Activated CD4-positive, CD25-positive, alpha-beta regulatory T cell treated with anti-CD3 and anti-CD28 coated beads, Interleukin-2, amount 50 U/mL, for 24 hours (primary cell): ENCODE measurements around the gene TMEM266.
A peak's percentile ranks its signal among the peaks of the same experiment; 100 is the strongest.
"Not testable (repeated sequence)": the region's sequence is repeated elsewhere in the genome, so short reads cannot be mapped to it uniquely, and the experiment has no call there.

ENCODE experiments used
- ATAC-seq, 2 donors: fragments of 150-1000 bp; cut with Tn5 transposase; one replicate each; pipeline ENCODE4 v1.10.0; 2021; ENCODE audit warnings: mild to moderate bottlenecking in 1 of 2, moderate library complexity in 1 of 2

The TMEM266 gene, protein sequence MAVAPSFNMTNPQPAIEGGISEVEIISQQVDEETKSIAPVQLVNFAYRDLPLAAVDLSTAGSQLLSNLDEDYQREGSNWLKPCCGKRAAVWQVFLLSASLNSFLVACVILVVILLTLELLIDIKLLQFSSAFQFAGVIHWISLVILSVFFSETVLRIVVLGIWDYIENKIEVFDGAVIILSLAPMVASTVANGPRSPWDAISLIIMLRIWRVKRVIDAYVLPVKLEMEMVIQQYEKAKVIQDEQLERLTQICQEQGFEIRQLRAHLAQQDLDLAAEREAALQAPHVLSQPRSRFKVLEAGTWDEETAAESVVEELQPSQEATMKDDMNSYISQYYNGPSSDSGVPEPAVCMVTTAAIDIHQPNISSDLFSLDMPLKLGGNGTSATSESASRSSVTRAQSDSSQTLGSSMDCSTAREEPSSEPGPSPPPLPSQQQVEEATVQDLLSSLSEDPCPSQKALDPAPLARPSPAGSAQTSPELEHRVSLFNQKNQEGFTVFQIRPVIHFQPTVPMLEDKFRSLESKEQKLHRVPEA

DNA sequence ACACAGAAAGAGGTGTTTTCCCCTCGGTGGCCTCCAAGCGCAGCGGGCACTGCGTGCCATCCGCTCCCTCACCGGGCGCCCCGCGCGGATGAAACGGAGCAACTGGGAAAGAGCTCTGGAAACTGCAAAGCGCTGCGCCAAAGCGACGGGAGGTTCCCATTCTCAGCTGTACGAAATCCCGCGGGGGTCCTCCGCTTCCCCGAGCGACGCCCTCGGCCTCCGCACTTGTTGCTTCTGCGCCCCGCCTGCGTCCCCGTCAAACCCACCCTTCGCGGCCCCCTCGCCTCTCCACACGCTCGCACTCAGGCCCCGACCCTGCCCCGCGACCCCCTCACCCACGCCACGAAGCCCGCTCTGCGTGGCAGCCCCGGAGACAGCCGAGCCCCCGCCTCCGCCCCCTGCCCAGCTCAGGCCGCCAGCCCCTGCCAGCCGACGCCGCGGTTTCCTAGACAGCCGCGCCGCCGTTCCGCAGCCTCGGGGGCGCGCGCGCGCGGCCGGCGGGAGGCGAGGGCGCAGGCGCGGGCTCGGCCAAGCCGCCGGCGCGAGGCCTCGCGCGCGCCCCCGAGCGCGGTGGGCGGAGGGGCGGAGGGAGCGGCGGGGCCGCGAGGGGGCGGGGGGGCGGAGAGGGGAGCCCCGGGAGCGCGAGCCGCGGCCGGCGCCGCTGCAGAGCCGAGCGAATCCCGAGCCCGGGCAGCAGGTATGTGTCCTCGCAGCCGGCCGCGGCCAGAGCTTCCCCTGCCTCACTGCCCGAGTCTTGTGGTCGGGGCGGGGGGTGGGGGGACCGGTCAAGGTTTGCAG, at the start of gene TMEM266:
TSS of gene TMEM266 (plus strand) at position 666 of the 798 bp plus-strand sequence. CDS start 74,279 bp downstream, outside the sequence.
- ATAC-seq: no peak

DNA sequence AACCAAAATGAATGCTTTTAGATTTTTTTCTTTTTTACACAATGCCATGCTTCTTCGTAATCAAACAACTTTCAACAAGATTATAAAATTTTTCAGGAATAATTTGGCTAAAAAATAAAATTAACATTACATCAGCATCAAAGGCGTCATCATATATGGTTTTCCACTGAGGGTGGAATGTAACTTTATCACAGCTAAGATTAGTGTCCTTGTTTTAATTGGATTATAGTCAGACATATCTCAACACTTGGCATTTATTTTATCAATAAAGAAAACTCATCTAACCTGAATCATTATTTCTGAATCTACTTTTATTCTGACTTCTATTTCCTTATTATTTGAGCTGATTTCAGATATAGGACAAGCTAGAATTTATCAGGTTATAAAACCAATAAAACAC, 49.2 kb upstream of the TMEM266 start:
- ATAC-seq: no peak

DNA sequence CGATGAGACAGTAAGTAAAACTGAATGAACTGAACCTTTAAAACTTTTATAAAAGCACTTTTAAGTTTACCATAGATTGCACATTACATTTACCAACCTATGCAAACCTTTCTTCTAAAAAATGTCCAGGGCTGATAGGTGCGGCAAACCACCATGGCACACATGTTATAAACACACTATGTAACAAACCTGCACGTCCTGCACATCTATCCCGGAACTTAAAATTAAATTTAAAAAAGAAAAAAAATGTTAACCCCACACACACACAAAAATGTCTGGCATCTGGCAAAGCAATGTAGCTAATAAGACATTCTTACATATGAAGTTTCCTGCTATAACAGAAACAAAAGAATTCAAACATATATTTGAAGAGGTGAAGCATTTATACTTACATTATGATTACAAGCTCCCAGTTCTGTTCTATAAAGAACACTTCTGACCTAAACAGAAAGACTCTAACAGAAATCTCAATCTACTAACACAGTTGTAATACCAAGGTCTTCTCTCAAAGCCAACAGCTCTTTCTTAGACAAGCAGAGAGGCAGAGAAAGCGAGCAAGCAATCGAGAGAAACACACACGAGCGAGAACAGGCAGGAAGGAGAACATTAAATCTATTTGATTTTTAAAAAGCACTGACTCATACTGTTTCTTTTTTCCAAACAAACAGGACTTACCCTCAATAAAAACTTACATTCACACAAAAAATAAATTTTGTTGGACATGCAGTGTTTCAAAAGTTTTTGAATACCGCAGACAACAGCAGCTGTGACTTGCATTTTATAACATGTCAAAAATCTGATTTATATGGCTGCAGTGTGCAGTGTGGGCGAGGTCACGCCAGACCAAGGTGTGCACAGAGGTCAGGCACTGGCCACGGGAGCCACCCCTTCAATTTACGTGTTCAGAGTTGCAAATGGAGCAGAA, 47.9 kb upstream of the TMEM266 start, which contains the start of gene NRG4:
TSS of gene NRG4 (minus strand) at position 798 of the 925 bp plus-strand sequence. CDS start 1,194 bp downstream, outside the sequence.
- no peak for ATAC-seq

DNA sequence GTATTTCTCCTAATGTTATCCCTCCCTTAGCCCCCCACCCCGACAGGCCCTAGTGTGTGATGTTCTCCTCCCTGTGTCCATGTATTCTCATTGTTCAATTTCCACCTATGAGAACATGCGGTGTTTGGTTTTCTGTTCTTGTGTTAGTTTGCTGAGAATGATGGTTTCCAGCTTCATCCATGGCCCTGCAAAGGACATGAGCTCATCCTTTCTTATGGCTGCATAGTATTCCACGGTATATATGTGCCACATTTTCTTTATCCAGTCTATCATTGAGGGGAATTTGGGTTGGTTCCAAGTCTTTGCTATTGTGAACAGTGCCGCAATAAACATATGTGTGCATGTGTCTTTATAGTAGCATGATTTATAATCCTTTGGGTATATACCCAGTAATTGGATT, 46.3 kb upstream of the TMEM266 start:
- not testable (repeated sequence) for ATAC-seq

DNA sequence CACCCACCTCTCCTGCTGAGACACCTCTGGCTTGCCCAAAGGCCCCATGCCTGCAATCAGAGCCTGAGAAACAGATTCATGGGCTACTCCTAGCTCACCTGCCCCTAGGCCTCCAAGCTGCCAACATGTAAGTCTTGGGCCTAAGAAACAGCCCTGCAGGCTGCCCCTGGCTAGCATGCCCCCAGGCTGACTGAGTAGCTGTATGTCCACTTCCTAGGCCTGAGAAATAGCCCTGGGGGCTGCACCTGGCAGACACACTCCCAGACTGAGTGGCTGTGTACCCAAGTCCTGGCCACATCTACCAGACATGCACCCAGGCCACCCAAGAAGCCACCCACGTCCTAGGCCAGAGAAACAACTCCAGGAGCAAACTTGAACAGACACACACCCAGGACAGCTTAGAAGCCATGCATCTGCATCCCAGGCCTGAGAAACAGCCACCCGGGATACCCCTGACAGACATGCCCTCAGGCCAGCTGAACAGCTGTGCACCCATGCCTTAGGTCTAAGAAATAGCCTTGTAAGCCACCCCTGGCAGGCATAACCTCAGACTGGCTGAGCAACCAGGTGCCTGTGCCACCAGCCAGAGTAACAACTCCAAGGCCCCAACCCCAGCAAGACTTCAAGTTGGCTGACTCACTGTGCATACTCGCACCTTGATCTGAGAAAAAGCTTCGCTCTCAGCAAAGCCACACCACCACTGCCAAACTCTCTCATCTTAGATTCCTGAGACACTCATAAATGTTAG, 35.6 kb upstream of the TMEM266 start:
- no peak for ATAC-seq

DNA sequence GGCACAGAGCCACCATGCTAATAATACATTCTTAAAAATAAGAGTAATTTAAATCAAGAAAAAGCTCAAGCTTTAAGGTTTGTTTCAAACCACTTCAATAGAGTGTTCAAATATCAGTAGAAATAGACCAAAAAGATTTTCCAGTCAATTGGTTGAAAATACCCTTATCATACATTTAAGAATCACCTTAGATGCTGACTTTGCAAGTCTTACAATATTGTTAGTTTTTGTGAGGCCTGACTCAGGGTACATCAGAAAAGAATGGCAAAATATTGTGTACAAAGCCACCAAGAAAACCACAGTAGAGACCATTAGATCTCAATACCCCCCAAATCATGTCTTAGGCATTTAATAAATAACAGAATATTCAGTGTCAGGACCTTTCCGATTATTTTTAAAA, 27.7 kb upstream of the TMEM266 start:
- ATAC-seq: no peak

DNA sequence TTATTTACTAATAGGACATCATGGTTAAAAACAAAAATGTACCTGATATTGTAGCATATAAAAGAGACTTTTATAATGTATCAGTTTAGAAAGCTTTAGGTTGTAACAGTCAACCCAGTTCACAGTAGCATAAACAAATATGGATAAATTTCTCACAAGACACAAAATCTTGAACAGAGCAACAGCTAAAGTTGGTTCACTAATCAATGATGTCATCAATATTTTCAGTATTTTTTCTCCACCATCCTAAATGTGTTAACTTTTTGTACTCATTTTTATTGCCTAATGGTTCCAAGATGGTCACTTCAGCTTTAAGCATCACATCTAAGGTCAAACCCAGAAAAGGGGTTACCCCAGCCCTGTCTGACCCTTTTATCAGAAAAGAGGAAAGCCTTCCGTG, 26.3 kb upstream of the TMEM266 start:
- no peak for ATAC-seq

DNA sequence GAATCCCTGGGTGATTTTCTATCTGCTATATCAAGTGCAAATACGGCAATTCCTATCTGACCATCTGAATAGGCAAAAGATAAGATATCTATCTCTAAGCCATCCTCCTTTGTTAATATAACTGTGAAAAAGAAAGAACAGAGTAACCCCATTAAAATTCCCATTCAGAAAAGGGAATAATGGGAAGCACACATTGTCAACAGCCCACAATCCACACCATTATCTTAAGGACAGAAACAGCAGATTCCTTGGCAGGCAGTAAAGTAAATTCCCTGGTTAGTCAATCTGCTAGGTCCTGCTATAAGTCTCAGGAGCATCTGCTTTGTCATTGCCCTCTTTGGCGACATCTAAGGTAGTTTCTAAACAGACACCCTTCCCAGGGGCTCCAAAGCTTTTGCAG, 25.7 kb upstream of the TMEM266 start:
- ATAC-seq: no peak

DNA sequence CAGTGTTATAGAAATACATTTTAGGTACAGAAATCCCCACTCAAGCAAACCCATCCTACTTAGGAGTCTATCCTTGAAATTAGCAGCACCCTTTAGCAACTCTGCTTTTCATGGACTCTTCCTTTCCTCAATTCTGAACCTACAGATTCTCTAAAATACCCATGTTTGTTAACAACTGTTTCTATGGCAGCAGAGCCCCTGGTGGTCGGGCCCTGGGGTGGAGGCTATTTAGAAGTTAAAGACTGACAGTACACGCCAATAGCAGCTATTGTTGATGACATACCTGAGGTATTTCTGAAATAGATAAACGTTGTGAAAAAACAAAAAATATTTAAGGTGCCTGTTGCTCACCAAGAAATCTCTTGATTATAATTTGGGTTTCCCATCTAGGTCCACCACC, 24.2 kb upstream of the TMEM266 start:
- ATAC-seq: no peak

DNA sequence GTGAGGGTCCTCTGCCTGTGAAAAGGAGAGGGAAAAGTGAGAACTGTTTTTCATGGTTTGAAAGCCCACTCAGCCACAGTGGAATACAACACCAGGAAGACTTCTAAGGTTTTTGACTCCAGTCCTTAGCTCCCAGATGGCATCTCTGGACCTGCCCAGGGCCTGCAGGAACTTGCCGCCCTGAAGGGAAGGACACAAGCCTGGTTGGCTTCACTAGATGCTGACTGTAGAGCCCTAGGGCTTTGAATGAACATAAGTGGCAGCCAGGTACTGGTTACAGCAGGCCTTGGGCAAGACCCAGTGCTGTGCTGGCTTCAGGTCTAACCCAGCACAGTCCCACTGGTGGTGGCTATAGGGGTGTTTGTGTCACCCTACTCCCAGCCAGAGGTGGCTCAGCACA, 21.3 kb upstream of the TMEM266 start:
- no peak for ATAC-seq

DNA sequence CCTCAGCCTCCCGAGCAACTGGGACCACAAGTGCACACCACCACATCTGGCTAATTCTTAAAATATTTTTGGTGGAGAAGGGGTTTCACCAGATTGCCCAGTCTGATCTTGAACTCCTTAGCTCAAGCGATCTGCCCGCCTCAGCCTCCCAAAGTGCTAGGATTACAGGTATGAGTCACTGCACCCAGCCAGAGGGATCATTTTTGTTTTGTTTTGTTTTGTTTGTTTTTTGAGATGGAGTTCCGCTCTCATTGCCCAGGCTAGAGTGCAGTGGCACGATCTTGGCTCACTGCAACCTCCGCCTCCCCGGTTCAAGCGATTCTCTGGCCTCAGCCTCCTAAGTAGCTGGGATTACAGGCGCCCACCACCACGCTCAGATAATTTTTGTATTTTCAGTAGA, 5.6 kb upstream of the TMEM266 start:
- not testable (repeated sequence) for ATAC-seq

DNA sequence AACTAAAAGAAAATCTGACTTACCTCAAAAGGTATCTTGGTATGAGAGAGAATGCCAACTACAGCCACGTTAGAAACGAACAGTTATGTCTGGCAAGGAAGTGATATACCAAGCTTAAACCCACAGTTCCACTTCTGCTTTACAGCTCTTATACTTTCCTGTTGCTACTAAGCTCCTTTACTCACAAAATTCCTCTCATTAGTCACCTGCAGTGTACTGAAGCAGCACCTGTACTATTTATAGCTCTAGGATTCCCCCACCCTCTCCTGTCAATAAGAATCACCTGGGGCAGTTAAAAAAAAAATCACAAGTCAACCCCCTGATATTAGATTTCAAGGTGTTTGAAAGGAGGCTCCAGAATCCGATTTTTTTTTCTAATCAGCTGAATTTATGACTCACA, 2.9 kb upstream of the TMEM266 start:
- peak; percentile 46 to 64 for ATAC-seq

DNA sequence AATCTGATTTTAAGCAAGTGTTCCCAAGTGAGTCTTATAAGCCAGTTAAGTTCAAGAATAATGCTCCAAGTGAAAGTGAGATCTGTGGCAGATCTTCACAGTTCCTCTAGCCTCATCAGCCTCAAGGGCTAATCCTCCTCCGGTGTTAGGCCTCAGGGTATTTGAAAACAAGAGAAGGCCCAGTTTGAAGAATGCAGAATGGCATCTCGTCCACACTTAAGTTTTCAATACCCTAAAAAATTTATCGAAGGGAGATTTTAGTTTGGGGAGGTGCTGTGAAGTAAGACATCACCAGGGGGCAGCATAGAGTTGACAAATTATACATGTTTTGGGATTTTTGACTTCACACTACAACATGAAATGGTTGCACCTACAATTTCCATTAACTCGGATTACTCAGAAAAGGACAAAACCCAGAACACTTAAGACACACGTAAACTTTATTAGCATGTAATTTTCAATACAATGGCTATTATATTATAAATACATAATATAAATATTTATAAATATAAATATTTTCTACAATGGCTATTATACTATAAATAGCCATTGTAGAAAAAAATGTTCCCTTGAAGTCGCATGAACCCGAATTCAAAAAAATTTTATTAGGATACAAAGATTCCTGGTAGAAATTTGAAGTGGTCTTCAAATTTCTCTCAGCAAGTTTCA, 2.3 kb upstream of the TMEM266 start:
- peak in 1 of 2 donors; percentile 18 for ATAC-seq

DNA sequence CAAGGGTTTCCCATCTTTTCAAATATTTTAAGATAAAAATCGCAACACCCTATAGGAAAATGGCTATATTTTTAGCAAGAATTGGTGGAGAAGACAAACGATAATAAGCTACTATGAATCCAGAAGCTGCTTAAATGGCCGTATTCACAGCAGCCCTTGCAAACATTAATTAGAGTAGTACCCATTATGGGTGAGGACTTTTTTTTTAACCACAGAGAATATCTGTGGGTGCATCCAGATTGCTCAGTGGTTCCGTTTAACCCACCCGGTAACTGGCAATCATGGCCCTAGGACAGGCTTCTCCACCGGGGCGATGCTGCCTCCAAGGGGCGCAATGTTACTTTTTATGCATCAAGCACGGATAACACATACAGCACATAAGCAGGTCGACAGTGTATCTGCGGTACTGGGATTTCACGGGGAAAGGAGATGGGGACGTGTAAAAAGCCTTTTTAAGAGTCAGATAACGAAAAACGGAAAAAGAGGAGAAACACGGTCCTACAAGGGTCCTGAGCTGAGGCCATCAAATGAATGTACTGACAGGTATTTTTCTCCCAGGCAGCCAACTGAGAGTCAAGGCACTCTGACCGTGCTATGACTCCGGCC, 968 bp upstream of the TMEM266 start:
- ATAC-seq: peak in 1 of 2 donors; percentile 10

DNA sequence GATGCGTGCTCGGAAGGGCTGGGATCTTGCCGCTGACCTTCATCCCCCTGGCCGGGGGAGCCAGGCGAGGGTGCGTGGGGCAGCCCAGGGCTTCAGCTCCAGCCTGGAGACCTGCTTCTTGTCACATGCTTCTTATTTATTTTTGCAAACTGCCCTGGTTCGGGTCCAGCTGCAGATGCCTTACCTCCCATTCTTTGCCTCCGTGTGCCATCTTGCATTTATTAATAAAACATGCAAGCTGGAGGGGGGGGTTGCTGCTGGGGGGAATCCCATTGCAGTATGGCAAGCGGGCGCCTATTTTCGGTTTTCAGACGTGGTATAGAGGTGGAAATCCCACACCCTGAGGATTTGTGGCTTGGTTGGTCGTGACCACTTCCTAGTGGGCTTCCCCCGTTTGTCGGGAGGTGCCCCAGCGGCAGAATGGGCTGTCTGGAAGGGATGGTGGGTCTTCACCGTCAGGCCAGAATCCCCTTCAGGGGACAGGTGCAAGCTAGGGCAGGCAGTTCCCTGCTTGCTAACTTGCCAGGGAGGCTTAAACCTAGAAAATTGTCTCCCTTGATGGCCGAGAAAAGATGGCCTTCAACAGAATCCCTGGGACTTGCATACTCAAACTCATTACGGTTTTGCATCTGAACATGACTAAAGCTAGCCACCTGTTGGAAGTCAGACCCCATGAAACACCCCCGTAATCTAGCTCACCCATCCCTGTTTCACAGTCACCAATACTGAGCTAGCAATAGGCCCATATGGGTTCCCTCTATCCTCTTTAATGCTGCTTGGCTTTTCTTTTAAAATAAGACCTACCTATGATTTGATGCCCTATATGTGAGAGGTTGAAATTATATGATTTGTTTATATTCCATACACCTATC, 569 bp downstream of the TMEM266 start:
- peak; percentile 17 to 48 for ATAC-seq

DNA sequence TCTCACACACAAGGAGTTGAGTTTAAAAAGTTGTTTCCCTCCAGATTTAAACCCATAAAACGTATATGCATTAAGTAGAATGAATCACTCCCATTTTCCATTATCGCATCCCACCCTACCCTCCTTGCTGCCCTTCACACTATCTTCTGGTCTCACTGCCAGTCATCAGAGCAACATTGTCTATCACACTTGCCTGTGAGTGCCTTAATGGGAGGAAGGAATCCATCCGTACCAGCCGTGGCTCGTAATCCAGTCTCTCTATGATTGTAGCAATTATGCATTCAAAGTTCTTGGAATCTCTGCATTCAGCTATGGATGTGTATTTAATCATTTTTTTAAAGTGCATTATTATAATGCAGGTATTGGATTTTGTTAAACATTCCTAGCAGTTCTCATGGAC, 1.9 kb downstream of the TMEM266 start:
- no peak for ATAC-seq

DNA sequence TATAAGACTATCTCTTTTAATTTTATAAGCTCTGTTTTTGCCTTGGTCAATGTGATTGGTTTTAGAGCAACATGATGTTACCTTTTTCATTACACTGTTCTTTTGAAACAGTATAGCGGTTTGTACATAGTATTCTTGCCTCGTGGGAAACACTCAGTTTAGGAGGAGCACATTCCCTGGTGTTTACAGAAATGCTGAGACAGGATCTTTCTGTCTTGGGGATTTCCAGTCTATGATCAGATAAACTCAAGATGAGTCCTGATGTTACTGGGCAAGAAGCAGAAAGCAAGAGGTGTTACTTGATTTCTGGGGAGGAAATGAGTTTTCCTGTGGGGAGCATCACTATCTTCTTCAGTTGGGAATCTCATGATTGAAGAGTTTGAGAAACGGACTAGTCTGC, 2.5 kb downstream of the TMEM266 start:
- no peak for ATAC-seq

DNA sequence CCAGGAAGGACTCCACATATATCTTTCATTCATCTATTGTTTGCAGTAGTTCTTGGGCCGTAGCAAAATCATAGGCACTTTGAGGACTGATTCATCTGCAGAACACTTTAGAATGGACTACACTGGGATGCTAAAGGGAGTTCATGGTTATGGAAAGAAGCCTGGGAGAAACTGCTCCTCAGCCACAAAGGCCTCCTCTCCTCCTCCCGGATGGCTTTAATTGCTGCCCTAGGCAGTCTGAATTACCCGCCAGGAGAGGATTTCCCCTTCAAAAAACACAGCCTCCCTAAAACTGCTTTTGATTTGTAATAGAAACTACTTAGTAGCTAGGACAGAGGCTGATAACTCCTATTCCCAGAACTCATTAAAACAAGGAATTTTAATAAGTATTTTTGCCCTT, 4.6 kb downstream of the TMEM266 start:
- no peak for ATAC-seq

DNA sequence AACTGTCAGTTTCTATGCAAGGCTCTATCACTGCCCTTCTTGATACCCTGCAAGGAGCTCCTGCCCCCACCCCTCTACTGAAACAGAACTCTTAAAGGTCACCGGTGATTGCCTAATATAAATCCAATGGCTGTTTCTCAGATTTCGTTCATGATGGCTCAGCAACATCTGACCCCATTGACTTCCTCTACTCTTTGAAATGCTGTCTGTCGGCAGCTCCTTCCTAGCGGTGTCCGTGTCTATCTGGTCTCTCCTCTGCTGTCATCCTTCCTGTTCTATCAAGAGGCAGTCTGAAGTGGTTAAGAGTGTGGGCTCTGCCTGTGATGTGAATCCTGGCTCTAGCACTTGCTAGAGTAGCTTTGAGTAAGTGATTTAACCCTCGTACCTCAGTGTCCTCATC, 5.5 kb downstream of the TMEM266 start:
- ATAC-seq: peak; percentile 35 to 58

DNA sequence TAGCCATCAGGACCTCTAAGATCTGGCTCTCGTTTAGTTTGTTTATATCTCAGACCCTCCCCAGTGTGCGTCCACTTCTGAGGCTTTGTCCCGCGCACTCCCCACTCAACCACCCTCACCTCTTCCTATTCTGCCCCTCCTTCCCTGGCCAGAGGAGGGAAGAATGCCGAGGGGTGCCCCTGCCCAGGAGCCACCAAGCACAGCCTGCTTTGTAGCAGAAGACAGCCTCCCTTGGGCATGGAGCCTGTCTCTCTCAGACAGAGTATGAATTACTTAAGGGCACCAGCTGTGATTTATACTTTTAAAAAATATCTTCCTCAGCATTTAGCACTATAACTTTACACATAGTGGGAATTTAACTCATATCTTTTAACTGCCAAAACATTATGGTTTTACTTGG, 6.0 kb downstream of the TMEM266 start:
- no peak for ATAC-seq
